Ascending aorta (tissue), 2 donors: ENCODE results near the gene CNN2. TPM values are rescaled to one million over a fixed set of nuclear protein-coding genes. Genes with fewer than 3 reads are reported as not detected.

Experiments used
- DNase-seq, 2 donors: peaks; one replicate each; pipeline ENCODE4 v3.0.0-alpha.2; 2019; ENCODE audit warnings: low spot score in 2 of 2
- H3K27ac ChIP-seq, 2 donors: fragments of 200-600 bp; sonication (generic); one replicate each; pipeline ENCODE4 v1.5.1; 2016 to 2017; ENCODE audit warnings: mild to moderate bottlenecking in 1 of 2
- H3K27me3 ChIP-seq: fragments of 200-600 bp; sonication (generic); one replicate; pipeline ENCODE4 v1.5.1; 2017
- H3K36me3 ChIP-seq, 2 donors: fragments of 200-600 bp; sonication (generic); one replicate each; pipeline ENCODE4 v1.5.1; 2016
- H3K4me1 ChIP-seq, 2 donors: fragments of 200-600 bp; sonication (generic); one replicate each; pipeline ENCODE4 v1.5.1; 2016 to 2017; ENCODE audit warnings: mild to moderate bottlenecking in 1 of 2
- H3K4me3 ChIP-seq, 2 donors: fragments of 200-600 bp; sonication (generic); one replicate each; pipeline ENCODE4 v1.5.1; 2016 to 2017; ENCODE audit warnings: mild to moderate bottlenecking in 1 of 2
- H3K9me3 ChIP-seq, 2 donors: fragments of 200-600 bp; sonication (generic); one replicate each; pipeline ENCODE4 v1.5.1; 2016
- intact Hi-C: fragments of 100-400 bp; cut with DNase I; formaldehyde crosslinking; loops from one replicate; pipeline ENCODE4 v1.15.1; 2023
- total RNA-seq: library from RNA; depleted of rRNA; stranded (reverse); fragments of >200 nt; gene quantifications from one replicate; pipeline ENCODE4 v1.1.0, GENCODE V29; 2016
- TF ChIP-seq, protein P1 (sequence below), 3 experiments: fragments of 200-600 bp in 2 of 3; fragments of 450-650 bp in 1 of 3; sonication (generic) in 2 of 3; IDR thresholded peaks; one replicate each; pipeline ENCODE4 v1.5.1; 2016 to 2019; ENCODE audit warnings: antibody characterized with exemption in 3 of 3, mild to moderate bottlenecking in 1 of 3, moderate library complexity in 1 of 3

Gene CNN2
- total RNA-seq, 1 donor from 2014 or later, result 79.1 TPM

DNA sequence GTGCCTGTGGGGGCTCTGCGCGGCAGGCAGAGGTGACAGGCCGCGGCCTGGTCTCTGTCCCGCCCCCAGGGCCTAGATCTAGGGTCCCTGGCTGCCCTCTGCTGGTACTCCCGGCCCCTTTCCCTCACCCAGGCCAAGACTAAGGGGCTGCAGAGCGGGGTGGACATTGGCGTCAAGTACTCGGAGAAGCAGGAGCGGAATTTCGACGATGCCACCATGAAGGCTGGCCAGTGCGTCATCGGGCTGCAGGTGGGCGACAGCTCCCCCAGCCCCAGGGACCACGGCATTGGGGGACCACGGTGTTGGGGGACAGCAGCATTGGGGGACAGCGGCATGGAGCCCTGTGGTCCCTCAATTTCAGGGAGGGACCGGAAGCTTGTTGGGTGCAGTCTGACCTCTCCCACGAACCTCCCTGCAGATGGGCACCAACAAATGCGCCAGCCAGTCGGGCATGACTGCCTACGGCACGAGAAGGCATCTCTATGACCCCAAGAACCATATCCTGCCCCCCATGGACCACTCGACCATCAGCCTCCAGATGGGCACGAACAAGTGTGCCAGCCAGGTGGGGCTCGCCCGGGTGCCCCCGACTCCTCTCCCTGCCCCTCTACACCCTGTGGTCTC lies 9.7 kb downstream of the CNN2 start:
- no peak overlapping the region for H3K27ac ChIP-seq
- peaks cover 7 to 12% of the 10 kb centered on the region in 2 donors for H3K4me1 ChIP-seq
- DNase-seq, result no peak
- H3K9me3 ChIP-seq, result no peaks in the 10 kb centered on the region
- no peak overlapping the region for H3K4me3 ChIP-seq
- H3K27me3 ChIP-seq, result no peaks in the 10 kb centered on the region
- H3K36me3 ChIP-seq, result peaks cover 49 to 51% of the 10 kb centered on the region in 2 donors
- intact Hi-C loops, result no loop called here
- TF ChIP-seq, protein P1, sequence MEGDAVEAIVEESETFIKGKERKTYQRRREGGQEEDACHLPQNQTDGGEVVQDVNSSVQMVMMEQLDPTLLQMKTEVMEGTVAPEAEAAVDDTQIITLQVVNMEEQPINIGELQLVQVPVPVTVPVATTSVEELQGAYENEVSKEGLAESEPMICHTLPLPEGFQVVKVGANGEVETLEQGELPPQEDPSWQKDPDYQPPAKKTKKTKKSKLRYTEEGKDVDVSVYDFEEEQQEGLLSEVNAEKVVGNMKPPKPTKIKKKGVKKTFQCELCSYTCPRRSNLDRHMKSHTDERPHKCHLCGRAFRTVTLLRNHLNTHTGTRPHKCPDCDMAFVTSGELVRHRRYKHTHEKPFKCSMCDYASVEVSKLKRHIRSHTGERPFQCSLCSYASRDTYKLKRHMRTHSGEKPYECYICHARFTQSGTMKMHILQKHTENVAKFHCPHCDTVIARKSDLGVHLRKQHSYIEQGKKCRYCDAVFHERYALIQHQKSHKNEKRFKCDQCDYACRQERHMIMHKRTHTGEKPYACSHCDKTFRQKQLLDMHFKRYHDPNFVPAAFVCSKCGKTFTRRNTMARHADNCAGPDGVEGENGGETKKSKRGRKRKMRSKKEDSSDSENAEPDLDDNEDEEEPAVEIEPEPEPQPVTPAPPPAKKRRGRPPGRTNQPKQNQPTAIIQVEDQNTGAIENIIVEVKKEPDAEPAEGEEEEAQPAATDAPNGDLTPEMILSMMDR (IDR thresholded peaks at IDR 0.05), result no peak

DNA sequence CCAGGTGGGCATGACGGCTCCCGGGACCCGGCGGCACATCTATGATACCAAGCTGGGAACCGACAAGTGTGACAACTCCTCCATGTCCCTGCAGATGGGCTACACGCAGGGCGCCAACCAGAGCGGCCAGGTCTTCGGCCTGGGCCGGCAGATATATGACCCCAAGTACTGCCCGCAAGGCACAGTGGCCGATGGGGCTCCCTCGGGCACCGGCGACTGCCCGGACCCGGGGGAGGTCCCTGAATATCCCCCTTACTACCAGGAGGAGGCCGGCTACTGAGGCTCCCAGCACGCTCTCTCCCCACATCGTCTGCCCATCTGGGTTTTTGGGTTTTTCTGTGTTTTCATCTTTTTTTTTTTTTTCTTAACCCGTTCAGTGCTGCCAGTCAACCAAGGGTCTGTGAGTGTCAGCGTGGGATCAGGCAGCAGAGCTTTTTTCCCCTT lies 11.2 kb downstream of the CNN2 start:
- peaks cover 37 to 39% of the 10 kb centered on the region in 2 donors for H3K36me3 ChIP-seq
- no peak overlapping the region for H3K4me3 ChIP-seq
- intact Hi-C loops, result no loop called here
- TF ChIP-seq, protein P1 (IDR thresholded peaks at IDR 0.05), result no peak
- peaks cover 11 to 17% of the 10 kb centered on the region in 2 donors for H3K4me1 ChIP-seq
- no peak overlapping the region for H3K27ac ChIP-seq
- H3K27me3 ChIP-seq, result no peaks in the 10 kb centered on the region
- no peak for DNase-seq
- no peaks in the 10 kb centered on the region for H3K9me3 ChIP-seq

DNA sequence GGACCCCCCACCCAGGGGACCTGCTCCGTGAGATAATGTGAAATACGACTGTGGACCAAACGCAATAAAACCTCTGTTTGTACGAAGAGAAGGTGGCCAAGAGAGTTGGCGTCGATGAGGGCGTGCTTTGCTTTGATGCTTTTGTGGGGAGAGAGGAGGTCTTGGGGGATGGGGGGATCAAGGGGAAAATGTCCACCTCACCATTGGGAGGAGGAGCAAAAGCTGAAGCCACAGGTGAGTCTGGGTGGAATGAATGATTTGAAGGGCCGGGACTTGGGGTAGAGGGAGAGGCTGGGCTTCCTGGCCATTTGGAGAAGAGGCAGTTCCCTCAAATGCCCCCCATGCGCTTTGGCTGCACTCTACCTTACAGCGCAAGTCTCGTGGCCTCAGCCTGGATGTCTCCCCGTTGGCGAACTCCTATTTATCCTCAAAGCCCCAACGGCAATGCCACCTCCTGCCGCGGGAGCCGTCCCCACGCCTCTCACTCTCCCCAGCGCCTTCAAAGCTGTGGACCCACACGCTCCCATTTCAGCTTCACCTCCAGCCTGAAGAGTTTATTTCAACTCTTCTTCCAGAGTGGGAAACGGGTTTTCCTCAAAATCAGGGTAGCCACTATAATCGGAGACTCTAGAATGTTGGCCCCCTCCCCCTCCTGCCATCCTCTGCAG lies 12.7 kb downstream of the CNN2 start:
- intact Hi-C loops, result no loop called here
- Histone ChIP-seq H3K27ac (peak overlapping the region in 1 of 2 donors; percentile 49), H3K27me3 (no peaks in the 10 kb centered on the region), H3K36me3 (peaks cover 29 to 31% of the 10 kb centered on the region in 2 donors), H3K4me3 (peak overlapping the region in 1 of 2 donors; percentile 64), H3K4me1 (peaks cover 11 to 17% of the 10 kb centered on the region in 2 donors), H3K9me3 (no peaks in the 10 kb centered on the region)
- TF ChIP-seq, protein P1 (IDR thresholded peaks at IDR 0.05), result no peak
- no peak for DNase-seq

DNA sequence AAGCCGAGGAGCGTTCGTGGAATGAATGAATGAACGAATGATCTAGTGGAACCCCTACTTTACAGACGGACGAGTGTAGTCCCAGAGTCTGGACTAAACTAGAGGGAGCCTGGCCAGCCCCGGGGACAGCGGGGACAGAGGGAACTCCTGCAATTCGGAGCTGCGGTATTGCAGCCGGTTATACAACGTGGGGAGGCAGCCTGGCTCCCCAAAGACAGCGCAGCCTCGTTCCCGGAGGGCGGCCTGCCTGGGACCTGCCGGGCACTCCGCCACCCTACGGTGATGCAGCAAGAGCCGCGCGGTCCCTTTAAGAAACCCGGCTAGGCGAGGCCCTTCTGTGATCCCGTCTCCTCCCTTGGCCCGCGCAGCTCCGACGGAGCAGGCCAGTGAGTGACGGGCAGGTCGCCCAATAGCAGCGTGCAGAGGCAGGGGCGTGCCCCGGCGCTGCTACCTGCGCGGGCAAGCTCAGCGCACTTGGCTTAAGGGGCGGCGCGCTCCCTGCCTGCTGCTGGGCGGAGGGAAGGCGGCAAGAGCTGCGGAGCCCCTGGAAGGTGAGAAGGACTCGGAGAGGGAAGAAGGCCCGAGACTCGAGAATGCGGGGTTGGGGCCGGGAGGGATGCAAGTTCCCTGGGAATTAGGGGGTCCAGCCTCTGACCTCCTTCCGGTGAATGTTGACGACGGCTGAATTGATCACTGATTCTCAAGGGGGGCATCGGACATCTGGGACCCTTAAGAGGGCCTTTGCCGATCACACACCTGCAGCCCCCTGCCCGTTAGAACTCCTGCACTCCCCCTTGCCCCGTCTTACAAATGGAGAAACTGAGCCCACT lies 13.5 kb downstream of the CNN2 start, which contains the start of gene ABCA7:
Gene ABCA7 (plus strand): TSS at position 462 of the 830 bp plus-strand sequence. CDS start 1,255 bp downstream, outside the sequence.
- peaks cover 29 to 31% of the 10 kb centered on the region in 2 donors for H3K36me3 ChIP-seq
- TF ChIP-seq, protein P1 (IDR thresholded peaks at IDR 0.05), result no peak
- peaks cover 11 to 17% of the 10 kb centered on the region in 2 donors for H3K4me1 ChIP-seq
- H3K9me3 ChIP-seq, result no peaks in the 10 kb centered on the region
- peak within 1 kb of the TSS; percentile 54 to 64 for H3K4me3 ChIP-seq
- no peaks in the 10 kb centered on the region for H3K27me3 ChIP-seq
- H3K27ac ChIP-seq, result peak within 1 kb of the TSS in 1 of 2 donors; percentile 49
- DNase-seq, result peak; percentile 89 to 98
- intact Hi-C loops, result loop anchor here (1.0 to 2.0 kb wide), 2 partner anchors 13 to 55 kb away; partner anchors contain the start of genes CNN2 and POLR2E
